Caco-2 (cell line): ENCODE results near the gene CSNK1G3. TPM values are rescaled to one million over a fixed set of nuclear protein-coding genes. Genes with fewer than 3 reads are reported as not detected.

Experiments
- BruUV-seq: library from RNA; stranded (reverse); fragments of 400-500 nt; replicated peaks from 2 replicates; lab custom pipeline; 2021; lab: Mats Ljungman, UMichigan
- CTCF ChIA-PET: fragments of 300-600 bp; sonication (Branson Sonifier 250); formaldehyde crosslinking; loops from one replicate; lab custom pipeline; 2022; ENCODE audit warnings: antibody characterized with exemption; lab: Charles Lee
- POLR2A ChIA-PET: fragments of 300-600 bp; sonication (Branson Sonifier 250); formaldehyde crosslinking; loops from one replicate; lab custom pipeline; 2022; ENCODE audit warnings: antibody characterized with exemption; lab: Charles Lee
- DNase-seq, 2 experiments: peaks; one replicate each; pipeline versions ENCODE4 v3.0.0 to v3.0.0-alpha.2; 2020 to 2022
- H3K27me3 ChIP-seq: replicated peaks from 2 replicates; pipeline ENCODE4 v1.6.0; 2011; ENCODE audit warnings: low read length; ENCODE audit not compliant: control insufficient read depth, insufficient read depth
- H3K36me3 ChIP-seq: 2 replicates; pipeline ENCODE4 v1.5.1; 2011; ENCODE audit warnings: low read length; ENCODE audit not compliant: control insufficient read depth, insufficient read depth
- H3K4me1 ChIP-seq: fragments of 250-450 bp; sonication (Bioruptor Pico); 2 replicates; pipeline ENCODE4 v1.5.1; 2020; ENCODE audit warnings: mild to moderate bottlenecking
- H3K4me3 ChIP-seq: 2 replicates; pipeline ENCODE4 v1.5.1; 2011; ENCODE audit warnings: low read depth, mild to moderate bottlenecking, control low read depth, low read length
- H3K9me3 ChIP-seq: fragments of 250-450 bp; sonication (Bioruptor Pico); 2 replicates; pipeline ENCODE4 v1.5.1; 2020; ENCODE audit warnings: mild to moderate bottlenecking, moderate library complexity
- H3K27ac Mint-ChIP-seq: one replicate; pipeline ENCODE4 v1.8.0; 2022; ENCODE audit warnings: mixed read lengths; ENCODE audit not compliant: unreplicated experiment
- H3K27me3 Mint-ChIP-seq: one replicate; pipeline ENCODE4 v1.8.0; 2022; ENCODE audit warnings: mixed read lengths; ENCODE audit not compliant: insufficient read depth, unreplicated experiment
- H3K36me3 Mint-ChIP-seq: one replicate; pipeline ENCODE4 v1.8.0; 2022; ENCODE audit warnings: mild to moderate bottlenecking, mixed read lengths; ENCODE audit not compliant: insufficient read depth, unreplicated experiment
- H3K4me1 Mint-ChIP-seq: one replicate; pipeline ENCODE4 v1.8.0; 2022; ENCODE audit warnings: low read depth, mixed read lengths; ENCODE audit not compliant: unreplicated experiment
- H3K4me3 Mint-ChIP-seq: one replicate; pipeline ENCODE4 v1.8.0; 2022; ENCODE audit warnings: mild to moderate bottlenecking, moderate library complexity, mixed read lengths; ENCODE audit not compliant: unreplicated experiment
- H3K9me3 Mint-ChIP-seq: one replicate; pipeline ENCODE4 v1.8.0; 2022; ENCODE audit warnings: mixed read lengths; ENCODE audit not compliant: unreplicated experiment
- intact Hi-C: fragments of 100-400 bp; cut with micrococcal nuclease; formaldehyde crosslinking; loops from one replicate; pipeline ENCODE4 v1.10.0; 2022; ENCODE audit not compliant: unreplicated experiment
- total RNA-seq: library from RNA; stranded (reverse); gene quantifications from 2 replicates; pipeline ENCODE4 v1.2.3, GENCODE V29; 2022
- TF ChIP-seq, protein P1 (sequence below), 2 experiments: fragments of 200-600 bp in 1 of 2; IDR thresholded peaks; 1 replicate in 1 of 2; 2 replicates in 1 of 2; pipeline versions ENCODE4 v1.5.1 to v1.8.0; 2011 to 2022; ENCODE audit warnings: antibody characterized with exemption in 1 of 2, control low read depth in 1 of 2, inconsistent platforms in 1 of 2, low read depth in 1 of 2, low read length in 1 of 2, mild to moderate bottlenecking in 1 of 2, moderate library complexity in 1 of 2; ENCODE audit not compliant: insufficient read depth in 1 of 2, severe bottlenecking in 1 of 2, unreplicated experiment in 1 of 2

Gene CSNK1G3
- total RNA-seq, 1 experiment from 2014 or later = 40.4 TPM

DNA sequence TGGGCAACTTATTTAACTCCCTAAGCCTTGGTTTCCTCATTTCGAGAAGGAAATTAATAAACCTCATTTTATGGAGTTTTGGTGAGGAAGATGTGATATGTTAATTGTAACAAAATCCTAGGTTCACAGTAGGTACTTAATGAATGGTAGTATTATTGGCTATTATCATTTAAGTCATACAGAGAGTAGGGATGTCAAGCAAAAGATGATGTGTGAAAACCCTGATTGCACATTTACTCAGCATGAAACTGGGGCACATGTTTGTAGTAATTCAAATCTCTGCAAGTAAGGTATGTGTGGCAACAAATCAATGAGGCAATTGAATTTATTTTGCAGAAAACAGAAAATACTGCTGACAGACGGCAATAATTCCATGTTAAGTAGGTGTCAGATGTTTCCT is 127.3 kb downstream of the CSNK1G3 start:
- no peak overlapping the region for H3K4me3 Mint-ChIP-seq
- H3K27ac Mint-ChIP-seq = no peak overlapping the region
- no TSS peak for BruUV-seq

GRCh38 chr5:123645024-123645603 is 133.1 kb downstream of the CSNK1G3 start:
- no peaks in the 10 kb centered on the region for H3K27me3 ChIP-seq
- Mint-ChIP-seq H3K4me1 (peaks cover 6% of the 10 kb centered on the region), H3K9me3 (no peaks in the 10 kb centered on the region), H3K27me3 (peaks cover 19% of the 10 kb centered on the region), H3K4me3 (no peak overlapping the region), H3K27ac (no peak overlapping the region), H3K36me3 (no peaks in the 10 kb centered on the region)
- ChIA-PET CTCF (no interaction called here), POLR2A (no interaction called here)
- DNase-seq = no peak
- no peak overlapping the region for H3K4me3 ChIP-seq
- no peaks in the 10 kb centered on the region for H3K9me3 ChIP-seq
- intact Hi-C loops = no loop called here
- H3K4me1 ChIP-seq = no peaks in the 10 kb centered on the region
- H3K36me3 ChIP-seq = no peaks in the 10 kb centered on the region
- TF ChIP-seq, protein P1, sequence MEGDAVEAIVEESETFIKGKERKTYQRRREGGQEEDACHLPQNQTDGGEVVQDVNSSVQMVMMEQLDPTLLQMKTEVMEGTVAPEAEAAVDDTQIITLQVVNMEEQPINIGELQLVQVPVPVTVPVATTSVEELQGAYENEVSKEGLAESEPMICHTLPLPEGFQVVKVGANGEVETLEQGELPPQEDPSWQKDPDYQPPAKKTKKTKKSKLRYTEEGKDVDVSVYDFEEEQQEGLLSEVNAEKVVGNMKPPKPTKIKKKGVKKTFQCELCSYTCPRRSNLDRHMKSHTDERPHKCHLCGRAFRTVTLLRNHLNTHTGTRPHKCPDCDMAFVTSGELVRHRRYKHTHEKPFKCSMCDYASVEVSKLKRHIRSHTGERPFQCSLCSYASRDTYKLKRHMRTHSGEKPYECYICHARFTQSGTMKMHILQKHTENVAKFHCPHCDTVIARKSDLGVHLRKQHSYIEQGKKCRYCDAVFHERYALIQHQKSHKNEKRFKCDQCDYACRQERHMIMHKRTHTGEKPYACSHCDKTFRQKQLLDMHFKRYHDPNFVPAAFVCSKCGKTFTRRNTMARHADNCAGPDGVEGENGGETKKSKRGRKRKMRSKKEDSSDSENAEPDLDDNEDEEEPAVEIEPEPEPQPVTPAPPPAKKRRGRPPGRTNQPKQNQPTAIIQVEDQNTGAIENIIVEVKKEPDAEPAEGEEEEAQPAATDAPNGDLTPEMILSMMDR (IDR thresholded peaks at IDR 0.05; ENCODE audit: insufficient read depth in 1 of 2, low read depth in 1 of 2, low read length in 1 of 2, severe bottlenecking in 1 of 2, unreplicated experiment in 1 of 2) = no peak
- BruUV-seq = no TSS peak

More for the DNA sequence above, 127.3 kb downstream of the CSNK1G3 start:
- Mint-ChIP-seq H3K9me3 (peaks cover 12% of the 10 kb centered on the region), H3K27me3 (peaks cover 15% of the 10 kb centered on the region), H3K36me3 (no peaks in the 10 kb centered on the region), H3K4me1 (peaks cover under 1% of the 10 kb centered on the region)
- intact Hi-C loops = no loop called here
- Histone ChIP-seq H3K36me3 (no peaks in the 10 kb centered on the region), H3K9me3 (no peaks in the 10 kb centered on the region), H3K4me1 (no peaks in the 10 kb centered on the region), H3K4me3 (no peak overlapping the region), H3K27me3 (no peaks in the 10 kb centered on the region)
- CTCF ChIA-PET = no interaction called here
- DNase-seq = no peak
- POLR2A ChIA-PET = no interaction called here
- TF ChIP-seq, protein P1 (IDR thresholded peaks at IDR 0.05; ENCODE audit: insufficient read depth in 1 of 2, low read depth in 1 of 2, low read length in 1 of 2, severe bottlenecking in 1 of 2, unreplicated experiment in 1 of 2) = no peak

GRCh38 chr5:123647066-123647465 is 135.1 kb downstream of the CSNK1G3 start:
- Mint-ChIP-seq H3K36me3 (no peaks in the 10 kb centered on the region), H3K4me1 (peaks cover 6% of the 10 kb centered on the region), H3K27ac (no peak overlapping the region), H3K4me3 (no peak overlapping the region), H3K27me3 (peaks cover 12% of the 10 kb centered on the region), H3K9me3 (no peaks in the 10 kb centered on the region)
- H3K27me3 ChIP-seq = no peaks in the 10 kb centered on the region
- no peak overlapping the region for H3K4me3 ChIP-seq
- BruUV-seq = no TSS peak
- intact Hi-C loops = no loop called here
- TF ChIP-seq, protein P1 (IDR thresholded peaks at IDR 0.05; ENCODE audit: insufficient read depth in 1 of 2, low read depth in 1 of 2, low read length in 1 of 2, severe bottlenecking in 1 of 2, unreplicated experiment in 1 of 2) = no peak
- H3K36me3 ChIP-seq = no peaks in the 10 kb centered on the region
- H3K9me3 ChIP-seq = no peaks in the 10 kb centered on the region
- ChIA-PET CTCF (no interaction called here), POLR2A (no interaction called here)
- H3K4me1 ChIP-seq = no peaks in the 10 kb centered on the region
- no peak for DNase-seq
